ENCODE data around the gene FAM111A. TPM values are rescaled to one million over a fixed set of nuclear protein-coding genes. Genes with fewer than 3 reads are reported as not detected.
A peak's percentile ranks its signal among the peaks of the same experiment; 100 is the strongest.

Gene FAM111A
- total RNA-seq, 3 donors from 2014 or later (not counting 1 experiment from before 2014, with no cell fraction given) = 93.7 to 125 (median 102) TPM

GRCh38 chr11:59172345-59173079 lies 29.9 kb downstream of the FAM111A start:
- DNase-seq = peak; percentile 22 to 53
- no peak for TF ChIP-seq CTCF (IDR thresholded peaks at IDR 0.05)
- intact Hi-C loops (cut with micrococcal nuclease) = loop anchor here (5.0 kb wide), 1 partner anchor 510 kb away; no protein-coding TSS in a partner anchor
- Mint-ChIP-seq H3K4me3 (peak overlapping the region; percentile 88), H3K27me3 (ENCODE audit: low read depth in 2 of 2) (peaks cover 19 to 27% of the 10 kb centered on the region in 2 donors), H3K9me3 (no peaks in the 10 kb centered on the region), H3K27ac (peak overlapping the region in 1 of 2 donors; percentile 40), H3K4me1 (peaks cover 7 to 9% of the 10 kb centered on the region in 2 donors), H3K36me3 (no peaks in the 10 kb centered on the region)
- Histone ChIP-seq H3K36me3 (ENCODE audit: control insufficient read depth, insufficient read depth, low read length) (no peaks in the 10 kb centered on the region), H3K27me3 (ENCODE audit: control insufficient read depth, insufficient read depth, low read length) (peaks cover 9% of the 10 kb centered on the region), H3K9me3 (ENCODE audit: control insufficient read depth, insufficient read depth, low read length) (no peaks in the 10 kb centered on the region), H3K4me1 (ENCODE audit: control insufficient read depth, insufficient read depth, low read length) (peaks cover 12% of the 10 kb centered on the region), H3K4me3 (ENCODE audit: low read length) (peak overlapping the region; percentile 69), H3K27ac (ENCODE audit: low read length) (no peak overlapping the region)
- peak; percentile 8 to 36 (median 23) for ATAC-seq
- under 1% methylated on average over 66 of the region's 70 CpGs for WGBS (ENCODE audit: insufficient coverage)

GRCh38 chr11:59173080-59173963 lies 30.7 kb downstream of the FAM111A start:
- Histone ChIP-seq H3K9me3 (ENCODE audit: control insufficient read depth, insufficient read depth, low read length) (no peaks in the 10 kb centered on the region), H3K36me3 (ENCODE audit: control insufficient read depth, insufficient read depth, low read length) (no peaks in the 10 kb centered on the region), H3K27me3 (ENCODE audit: control insufficient read depth, insufficient read depth, low read length) (peaks cover 9% of the 10 kb centered on the region), H3K4me1 (ENCODE audit: control insufficient read depth, insufficient read depth, low read length) (peaks cover 12% of the 10 kb centered on the region), H3K27ac (ENCODE audit: low read length) (no peak overlapping the region), H3K4me3 (ENCODE audit: low read length) (peak overlapping the region; percentile 23)
- no peak for TF ChIP-seq CTCF (IDR thresholded peaks at IDR 0.05)
- no peak for ATAC-seq
- Mint-ChIP-seq H3K9me3 (no peaks in the 10 kb centered on the region), H3K27ac (peak overlapping the region in 1 of 2 donors; percentile 40), H3K4me3 (peak overlapping the region; percentile 88), H3K27me3 (ENCODE audit: low read depth in 2 of 2) (peaks cover 21 to 32% of the 10 kb centered on the region in 2 donors), H3K4me1 (peaks cover 7 to 9% of the 10 kb centered on the region in 2 donors), H3K36me3 (no peaks in the 10 kb centered on the region)
- no peak for DNase-seq
- 24% methylated on average over 36 of the region's 37 CpGs for WGBS (ENCODE audit: insufficient coverage)
- intact Hi-C loops (cut with micrococcal nuclease) = loop anchor here (5.0 kb wide), 1 partner anchor 509 kb away; no protein-coding TSS in a partner anchor

- Histone ChIP-seq H3K9me3 (ENCODE audit: control insufficient read depth, insufficient read depth, low read length) (no peaks in the 10 kb centered on the region), H3K4me3 (ENCODE audit: low read length) (no peak overlapping the region), H3K27ac (ENCODE audit: low read length) (no peak overlapping the region), H3K4me1 (ENCODE audit: control insufficient read depth, insufficient read depth, low read length) (peaks cover 12% of the 10 kb centered on the region), H3K36me3 (ENCODE audit: control insufficient read depth, insufficient read depth, low read length) (no peaks in the 10 kb centered on the region), H3K27me3 (ENCODE audit: control insufficient read depth, insufficient read depth, low read length) (peaks cover 9% of the 10 kb centered on the region)
- intact Hi-C loops (cut with micrococcal nuclease) = loop anchor here (5.0 kb wide), 1 partner anchor 508 kb away; no protein-coding TSS in a partner anchor
- DNase-seq = peak in 1 of 2 donors; percentile 21
- Mint-ChIP-seq H3K4me1 (peaks cover 7 to 9% of the 10 kb centered on the region in 2 donors), H3K36me3 (no peaks in the 10 kb centered on the region), H3K27me3 (ENCODE audit: low read depth in 2 of 2) (peaks cover 21 to 32% of the 10 kb centered on the region in 2 donors), H3K4me3 (peak overlapping the region; percentile 41), H3K9me3 (no peaks in the 10 kb centered on the region), H3K27ac (no peak overlapping the region)
- TF ChIP-seq CTCF (IDR thresholded peaks at IDR 0.05) = no peak
- 73% methylated on average over 6 of the region's 7 CpGs for WGBS (ENCODE audit: insufficient coverage)
- ATAC-seq = no peak
These were observed 31.5 kb downstream of the FAM111A start for GRCh38 chr11:59173964-59174663.

Measured in natural killer cell (primary cell).